Loucy (cell line): ENCODE measurements around the gene ZBTB1.

ENCODE experiments used
- EZH2phosphoT487 ChIP-seq: fragments of 200-600 bp; IDR thresholded peaks from 2 replicates; pipeline ENCODE4 v1.6.1; 2018; ENCODE audit warnings: antibody characterized with exemption, mild to moderate bottlenecking, moderate library complexity, borderline replicate concordance
- TF ChIP-seq, protein P1 (sequence below): fragments of 200-600 bp; sonication (generic); conservative IDR thresholded peaks from 2 replicates; pipeline ENCODE4 v1.5.1; 2014; ENCODE audit warnings: mild to moderate bottlenecking, antibody characterized with exemption, low read length

DNA sequence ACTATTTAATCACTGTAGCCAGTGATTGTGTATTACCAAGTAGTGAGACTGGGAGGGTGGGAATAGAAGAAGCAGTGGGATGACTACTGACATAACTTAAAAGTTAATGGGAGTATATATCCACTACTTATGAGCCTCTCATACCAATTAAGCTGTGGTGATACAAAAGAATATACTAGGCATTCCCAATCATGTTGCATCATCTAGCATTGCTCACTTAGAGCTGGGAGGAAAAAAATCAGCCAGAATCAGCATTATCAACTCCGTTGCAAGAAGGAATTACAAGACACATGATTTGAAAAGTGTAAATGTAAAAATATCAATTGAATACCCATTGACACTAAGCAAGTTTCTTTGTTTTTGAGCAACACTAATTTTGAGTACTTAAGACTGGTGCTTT is 44.4 kb downstream of the ZBTB1 start:
- TF ChIP-seq, protein P1, sequence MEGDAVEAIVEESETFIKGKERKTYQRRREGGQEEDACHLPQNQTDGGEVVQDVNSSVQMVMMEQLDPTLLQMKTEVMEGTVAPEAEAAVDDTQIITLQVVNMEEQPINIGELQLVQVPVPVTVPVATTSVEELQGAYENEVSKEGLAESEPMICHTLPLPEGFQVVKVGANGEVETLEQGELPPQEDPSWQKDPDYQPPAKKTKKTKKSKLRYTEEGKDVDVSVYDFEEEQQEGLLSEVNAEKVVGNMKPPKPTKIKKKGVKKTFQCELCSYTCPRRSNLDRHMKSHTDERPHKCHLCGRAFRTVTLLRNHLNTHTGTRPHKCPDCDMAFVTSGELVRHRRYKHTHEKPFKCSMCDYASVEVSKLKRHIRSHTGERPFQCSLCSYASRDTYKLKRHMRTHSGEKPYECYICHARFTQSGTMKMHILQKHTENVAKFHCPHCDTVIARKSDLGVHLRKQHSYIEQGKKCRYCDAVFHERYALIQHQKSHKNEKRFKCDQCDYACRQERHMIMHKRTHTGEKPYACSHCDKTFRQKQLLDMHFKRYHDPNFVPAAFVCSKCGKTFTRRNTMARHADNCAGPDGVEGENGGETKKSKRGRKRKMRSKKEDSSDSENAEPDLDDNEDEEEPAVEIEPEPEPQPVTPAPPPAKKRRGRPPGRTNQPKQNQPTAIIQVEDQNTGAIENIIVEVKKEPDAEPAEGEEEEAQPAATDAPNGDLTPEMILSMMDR: no peak
- TF ChIP-seq EZH2phosphoT487: no peak
